ENCODE measurements around the gene KCNQ4. TPM values are rescaled to one million over a fixed set of nuclear protein-coding genes. Genes with fewer than 3 reads are reported as not detected.

KCNQ4 gene
- total RNA-seq, 2 donors from 2014 or later = 1.0 to 1.7 TPM

- H3K27ac ChIP-seq = peak overlapping the region in 1 of 2 donors; percentile 73
- DNase-seq (ENCODE audit: low spot score) = no peak
- peaks cover 85% of the 10 kb centered on the region for H3K36me3 ChIP-seq
- H3K4me1 ChIP-seq = peaks cover 0 to 36% of the 10 kb centered on the region in 2 donors
- TF ChIP-seq CTCF (IDR thresholded peaks at IDR 0.05) = no peak
- no peak overlapping the region for H3K4me3 ChIP-seq
- H3K9me3 ChIP-seq = no peaks in the 10 kb centered on the region
- H3K27me3 ChIP-seq = no peaks in the 10 kb centered on the region
Observed at GRCh38 chr1:40757084-40757483, 26.5 kb upstream of the KCNQ4 start.

GRCh38 chr1:40758004-40758403, 25.6 kb upstream of the KCNQ4 start:
- no peak for DNase-seq (ENCODE audit: low spot score)
- no peak overlapping the region for H3K4me3 ChIP-seq
- peak overlapping the region in 1 of 2 donors; percentile 73 for H3K27ac ChIP-seq
- no peak for TF ChIP-seq CTCF (IDR thresholded peaks at IDR 0.05)
- peaks cover 90% of the 10 kb centered on the region for H3K36me3 ChIP-seq
- H3K9me3 ChIP-seq = no peaks in the 10 kb centered on the region
- H3K27me3 ChIP-seq = no peaks in the 10 kb centered on the region
- H3K4me1 ChIP-seq = peaks cover 0 to 36% of the 10 kb centered on the region in 2 donors

GRCh38 chr1:40758578-40759343, 24.8 kb upstream of the KCNQ4 start:
- DNase-seq (ENCODE audit: low spot score) = no peak
- Histone ChIP-seq H3K4me1 (peaks cover 0 to 42% of the 10 kb centered on the region in 2 donors), H3K4me3 (no peak overlapping the region), H3K27me3 (no peaks in the 10 kb centered on the region), H3K27ac (peak overlapping the region in 1 of 2 donors; percentile 73), H3K36me3 (peaks cover 90% of the 10 kb centered on the region), H3K9me3 (no peaks in the 10 kb centered on the region)
- TF ChIP-seq CTCF (IDR thresholded peaks at IDR 0.05) = no peak

GRCh38 chr1:40760984-40761383, 22.6 kb upstream of the KCNQ4 start:
- TF ChIP-seq CTCF (IDR thresholded peaks at IDR 0.05) = no peak
- H3K4me1 ChIP-seq = peaks cover 0 to 31% of the 10 kb centered on the region in 2 donors
- H3K27ac ChIP-seq = peak overlapping the region in 1 of 2 donors; percentile 13
- H3K9me3 ChIP-seq = no peaks in the 10 kb centered on the region
- H3K27me3 ChIP-seq = no peaks in the 10 kb centered on the region
- peaks cover 90% of the 10 kb centered on the region for H3K36me3 ChIP-seq
- no peak overlapping the region for H3K4me3 ChIP-seq
- DNase-seq (ENCODE audit: low spot score) = no peak

DNA sequence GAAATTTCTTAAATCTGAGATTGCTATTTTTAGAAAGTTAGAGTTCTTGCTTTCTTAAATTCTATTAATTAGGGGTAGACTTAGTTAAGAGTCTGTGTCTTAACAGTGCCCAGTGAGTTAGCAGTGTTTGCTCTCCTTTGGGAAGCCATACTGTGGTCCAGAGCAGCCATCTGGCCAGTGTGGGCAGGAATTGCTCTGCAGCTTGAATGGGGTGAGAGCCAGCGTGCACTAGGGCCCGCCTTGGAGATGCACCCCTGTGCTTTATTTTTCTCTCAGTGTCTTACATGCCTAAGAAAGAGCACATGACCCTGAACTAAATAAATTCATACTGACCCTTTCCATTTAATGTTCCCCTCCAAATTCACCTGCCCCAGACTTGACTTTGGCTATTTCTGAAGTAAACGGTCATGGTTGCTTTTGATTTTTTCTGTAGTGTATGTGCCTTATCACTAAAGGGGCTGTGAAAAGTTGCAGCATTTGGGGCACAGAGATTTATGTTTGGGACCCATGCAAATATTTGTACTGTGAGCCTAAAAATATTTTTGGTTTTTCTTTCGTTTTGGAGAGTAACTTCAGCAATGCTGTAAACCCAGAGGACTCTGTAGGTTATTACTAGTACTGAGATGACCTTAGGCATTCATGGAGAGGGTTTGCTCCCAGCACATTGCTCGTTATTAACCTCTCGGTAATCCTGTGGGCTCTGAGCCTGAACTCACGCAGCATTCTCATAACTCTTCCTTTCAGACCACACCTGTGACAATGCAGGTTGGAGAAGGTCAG, 21.3 kb upstream of the KCNQ4 start:
- no peaks in the 10 kb centered on the region for H3K27me3 ChIP-seq
- DNase-seq (ENCODE audit: low spot score) = no peak
- no peaks in the 10 kb centered on the region for H3K9me3 ChIP-seq
- peaks cover 95% of the 10 kb centered on the region for H3K36me3 ChIP-seq
- TF ChIP-seq CTCF (IDR thresholded peaks at IDR 0.05) = no peak
- H3K27ac ChIP-seq = no peak overlapping the region
- H3K4me1 ChIP-seq = peaks cover 0 to 25% of the 10 kb centered on the region in 2 donors
- H3K4me3 ChIP-seq = no peak overlapping the region
